Brain microvascular endothelial cell (primary cell): Measurements from ENCODE around the gene ADPRHL1.

ENCODE experiments used
- DNase-seq: peaks from one replicate; pipeline ENCODE4 v3.0.0-alpha.2; 2020
- H3K27ac ChIP-seq: fragments of 250-450 bp; sonication (Bioruptor Pico); 2 replicates; pipeline ENCODE4 v1.5.1; 2020; ENCODE audit warnings: mild to moderate bottlenecking, moderate library complexity
- H3K27me3 ChIP-seq: fragments of 250-450 bp; sonication (Bioruptor Pico); replicated peaks from 2 replicates; pipeline ENCODE4 v1.5.1; 2020; ENCODE audit warnings: mild to moderate bottlenecking
- H3K36me3 ChIP-seq: fragments of 250-450 bp; sonication (Bioruptor Pico); replicated peaks from 2 replicates; pipeline ENCODE4 v1.5.1; 2020; ENCODE audit warnings: mild to moderate bottlenecking
- H3K4me3 ChIP-seq: 2 replicates; pipeline ENCODE4 v1.5.1; 2011; ENCODE audit warnings: low read depth, mild to moderate bottlenecking, control low read depth, low read length, moderate library complexity
- CTCF ChIP-seq: IDR thresholded peaks from 2 replicates; pipeline ENCODE4 v1.5.1; 2011; ENCODE audit warnings: low read depth, mild to moderate bottlenecking, moderate library complexity, low read length, control low read depth, inconsistent platforms; ENCODE audit errors: missing control alignments
- in situ Hi-C: cut with HindIII; loops from 2 replicates; pipeline ENCODE4 v1.10.0; 2017; ENCODE audit warnings: low sequenced_read_pairs, low pct_ligation_motif_present

Gene ADPRHL1

GRCh38 chr13:113358653-113359190, 94.6 kb downstream of the ADPRHL1 start:
- Histone ChIP-seq H3K27me3 (peaks cover 14% of the 10 kb centered on the region), H3K4me3 (no peak overlapping the region), H3K27ac (no peak overlapping the region), H3K36me3 (no peaks in the 10 kb centered on the region)
- in situ Hi-C loops, result no loop called here
- no peak for DNase-seq
- no peak for TF ChIP-seq CTCF

GRCh38 chr13:113357529-113357928, 95.8 kb downstream of the ADPRHL1 start:
- in situ Hi-C loops, result no loop called here
- H3K36me3 ChIP-seq, result no peaks in the 10 kb centered on the region
- H3K27ac ChIP-seq, result no peak overlapping the region
- H3K4me3 ChIP-seq, result no peak overlapping the region
- TF ChIP-seq CTCF, result no peak
- H3K27me3 ChIP-seq, result peaks cover 2% of the 10 kb centered on the region
- peak; percentile 71 for DNase-seq

GRCh38 chr13:113356596-113356995, 96.7 kb downstream of the ADPRHL1 start:
- no peak for DNase-seq
- Histone ChIP-seq H3K27me3 (no peaks in the 10 kb centered on the region), H3K27ac (no peak overlapping the region), H3K4me3 (no peak overlapping the region), H3K36me3 (no peaks in the 10 kb centered on the region)
- no peak for TF ChIP-seq CTCF
- in situ Hi-C loops, result no loop called here

GRCh38 chr13:113355621-113356020, 97.7 kb downstream of the ADPRHL1 start:
- no peak overlapping the region for H3K27ac ChIP-seq
- no peaks in the 10 kb centered on the region for H3K36me3 ChIP-seq
- H3K27me3 ChIP-seq, result no peaks in the 10 kb centered on the region
- in situ Hi-C loops, result no loop called here
- H3K4me3 ChIP-seq, result no peak overlapping the region
- no peak for TF ChIP-seq CTCF
- DNase-seq, result no peak

GRCh38 chr13:113354831-113355610, 98.3 kb downstream of the ADPRHL1 start:
- Histone ChIP-seq H3K27me3 (no peaks in the 10 kb centered on the region), H3K27ac (no peak overlapping the region), H3K4me3 (no peak overlapping the region), H3K36me3 (no peaks in the 10 kb centered on the region)
- no peak for DNase-seq
- in situ Hi-C loops, result no loop called here
- no peak for TF ChIP-seq CTCF
